Measurements from ENCODE around the gene HEG1.

Gene HEG1

GRCh38 chr3:124927574-124928045 lies 128.2 kb downstream of the HEG1 start:
- Histone ChIP-seq H3K27ac (ENCODE audit: low read length) (no peak overlapping the region), H3K36me3 (replicated peaks; ENCODE audit: insufficient read depth, low read length) (no peaks in the 10 kb centered on the region), H3F3A (ENCODE audit: insufficient read depth, low read length) (peaks cover 6% of the 10 kb centered on the region; the same call in 1 of the 2 replicates), H3K9me2 (replicated peaks; ENCODE audit: insufficient read depth, low read length) (no peaks in the 10 kb centered on the region), H3K9me3 (replicated peaks; ENCODE audit: insufficient read depth, low read length) (no peaks in the 10 kb centered on the region), H3K79me2 (ENCODE audit: low read length) (no peaks in the 10 kb centered on the region), H3K9ac (ENCODE audit: low read length) (no peak overlapping the region), H4K20me1 (ENCODE audit: insufficient read depth, low read length) (no peaks in the 10 kb centered on the region), H2AFZ (ENCODE audit: low read length) (no peak overlapping the region), H3K4me2 (ENCODE audit: low read depth, low read length) (no peak overlapping the region), H3K4me1 (ENCODE audit: low read length) (peaks cover 7% of the 10 kb centered on the region; the same call in 1 of the 2 replicates), H3K27me3 (replicated peaks; ENCODE audit: insufficient read depth, low read length) (peaks cover 18% of the 10 kb centered on the region; the same call in 1 of the 2 replicates), H3K4me3 (ENCODE audit: low read length) (no peak overlapping the region)
- peak; percentile 72 for DNase-seq
- TF ChIP-seq EZH2 (optimal IDR thresholded peaks at IDR 0.05; ENCODE audit: low read depth, low read length) (no peak), CTCF (IDR thresholded peaks at IDR 0.05; ENCODE audit: low read length) (no peak), EZH2phosphoT487 (IDR thresholded peaks at IDR 0.05; ENCODE audit: low read length) (no peak)

- H3K27me3 ChIP-seq (replicated peaks; ENCODE audit: insufficient read depth, low read length): peaks cover 18% of the 10 kb centered on the region; the same call in 1 of the 2 replicates
- no peaks in the 10 kb centered on the region for H3K9me2 ChIP-seq (replicated peaks; ENCODE audit: insufficient read depth, low read length)
- no peaks in the 10 kb centered on the region for H4K20me1 ChIP-seq (ENCODE audit: insufficient read depth, low read length)
Measured at GRCh38 chr3:124926426-124927101, 129.2 kb downstream of the HEG1 start.

GRCh38 chr3:124924741-124925140 lies 131.1 kb downstream of the HEG1 start:
- Histone ChIP-seq H4K20me1 (ENCODE audit: insufficient read depth, low read length) (no peaks in the 10 kb centered on the region), H3K4me2 (ENCODE audit: low read depth, low read length) (no peak overlapping the region), H3K36me3 (replicated peaks; ENCODE audit: insufficient read depth, low read length) (no peaks in the 10 kb centered on the region), H3K27me3 (replicated peaks; ENCODE audit: insufficient read depth, low read length) (peaks cover 13% of the 10 kb centered on the region; the same call in 1 of the 2 replicates), H2AFZ (ENCODE audit: low read length) (no peak overlapping the region), H3K27ac (ENCODE audit: low read length) (no peak overlapping the region), H3F3A (ENCODE audit: insufficient read depth, low read length) (peaks cover 6% of the 10 kb centered on the region; the same call in 1 of the 2 replicates), H3K4me3 (ENCODE audit: low read length) (no peak overlapping the region), H3K4me1 (ENCODE audit: low read length) (peaks cover 7% of the 10 kb centered on the region; the same call in 1 of the 2 replicates), H3K9me3 (replicated peaks; ENCODE audit: insufficient read depth, low read length) (no peaks in the 10 kb centered on the region), H3K79me2 (ENCODE audit: low read length) (no peaks in the 10 kb centered on the region), H3K9ac (ENCODE audit: low read length) (no peak overlapping the region), H3K9me2 (replicated peaks; ENCODE audit: insufficient read depth, low read length) (no peaks in the 10 kb centered on the region)
- no peak for DNase-seq
- TF ChIP-seq EZH2phosphoT487 (IDR thresholded peaks at IDR 0.05; ENCODE audit: low read length) (no peak), CTCF (IDR thresholded peaks at IDR 0.05; ENCODE audit: low read length) (no peak), EZH2 (optimal IDR thresholded peaks at IDR 0.05; ENCODE audit: low read depth, low read length) (no peak)

More at GRCh38 chr3:124926426-124927101, 129.2 kb downstream of the HEG1 start:
- peaks cover 6% of the 10 kb centered on the region; the same call in 1 of the 2 replicates for H3F3A ChIP-seq (ENCODE audit: insufficient read depth, low read length)
- H3K27ac ChIP-seq (ENCODE audit: low read length): no peak overlapping the region
- peaks cover 7% of the 10 kb centered on the region; the same call in 1 of the 2 replicates for H3K4me1 ChIP-seq (ENCODE audit: low read length)
- no peak overlapping the region for H3K4me2 ChIP-seq (ENCODE audit: low read depth, low read length)
- no peaks in the 10 kb centered on the region for H3K79me2 ChIP-seq (ENCODE audit: low read length)
- H3K9me3 ChIP-seq (replicated peaks; ENCODE audit: insufficient read depth, low read length): no peaks in the 10 kb centered on the region
- DNase-seq: no peak
- TF ChIP-seq CTCF (IDR thresholded peaks at IDR 0.05; ENCODE audit: low read length): no peak
- H3K9ac ChIP-seq (ENCODE audit: low read length): no peak overlapping the region
- no peak overlapping the region for H2AFZ ChIP-seq (ENCODE audit: low read length)
- H3K4me3 ChIP-seq (ENCODE audit: low read length): no peak overlapping the region
- H3K36me3 ChIP-seq (replicated peaks; ENCODE audit: insufficient read depth, low read length): no peaks in the 10 kb centered on the region
